ENCODE measurements around the gene SLC6A17. TPM values are rescaled to one million over a fixed set of nuclear protein-coding genes. Genes with fewer than 3 reads are reported as not detected.

The SLC6A17 gene
- total RNA-seq, 1 donor from 2014 or later = not detected

DNA sequence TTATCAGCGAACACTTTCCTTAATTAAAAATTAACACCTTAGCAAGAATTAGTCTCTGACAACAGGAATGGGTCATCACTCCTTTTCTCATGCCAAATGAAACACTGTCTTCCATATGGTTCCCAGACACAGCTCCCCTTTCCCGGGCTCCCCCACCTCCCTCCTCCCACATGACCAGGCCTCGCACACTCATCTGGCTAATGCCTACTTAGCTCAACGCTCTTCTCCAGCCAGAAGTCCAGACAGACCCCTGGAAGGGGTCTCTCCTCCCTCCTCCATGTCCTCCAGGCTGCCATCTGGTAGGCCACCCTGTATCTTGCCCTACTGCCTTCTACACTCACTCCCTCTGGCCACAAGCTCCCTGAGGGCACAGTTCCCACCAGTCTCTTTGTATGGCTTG is 99.7 kb downstream of the SLC6A17 start:
- ATAC-seq = no peak
- intact Hi-C loops (cut with DNase I) = no loop called here
- H3K36me3 ChIP-seq = no peaks in the 10 kb centered on the region
- no peaks in the 10 kb centered on the region for H3K27me3 ChIP-seq (ENCODE audit: low read depth)
- no peak overlapping the region for H3K4me3 ChIP-seq
- no peak for DNase-seq
- H3K9me3 ChIP-seq = no peaks in the 10 kb centered on the region
- TF ChIP-seq, protein P1, sequence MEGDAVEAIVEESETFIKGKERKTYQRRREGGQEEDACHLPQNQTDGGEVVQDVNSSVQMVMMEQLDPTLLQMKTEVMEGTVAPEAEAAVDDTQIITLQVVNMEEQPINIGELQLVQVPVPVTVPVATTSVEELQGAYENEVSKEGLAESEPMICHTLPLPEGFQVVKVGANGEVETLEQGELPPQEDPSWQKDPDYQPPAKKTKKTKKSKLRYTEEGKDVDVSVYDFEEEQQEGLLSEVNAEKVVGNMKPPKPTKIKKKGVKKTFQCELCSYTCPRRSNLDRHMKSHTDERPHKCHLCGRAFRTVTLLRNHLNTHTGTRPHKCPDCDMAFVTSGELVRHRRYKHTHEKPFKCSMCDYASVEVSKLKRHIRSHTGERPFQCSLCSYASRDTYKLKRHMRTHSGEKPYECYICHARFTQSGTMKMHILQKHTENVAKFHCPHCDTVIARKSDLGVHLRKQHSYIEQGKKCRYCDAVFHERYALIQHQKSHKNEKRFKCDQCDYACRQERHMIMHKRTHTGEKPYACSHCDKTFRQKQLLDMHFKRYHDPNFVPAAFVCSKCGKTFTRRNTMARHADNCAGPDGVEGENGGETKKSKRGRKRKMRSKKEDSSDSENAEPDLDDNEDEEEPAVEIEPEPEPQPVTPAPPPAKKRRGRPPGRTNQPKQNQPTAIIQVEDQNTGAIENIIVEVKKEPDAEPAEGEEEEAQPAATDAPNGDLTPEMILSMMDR (IDR thresholded peaks at IDR 0.05) = no peak
- no peak overlapping the region for H3K27ac ChIP-seq
- no peaks in the 10 kb centered on the region for H3K4me1 ChIP-seq

DNA sequence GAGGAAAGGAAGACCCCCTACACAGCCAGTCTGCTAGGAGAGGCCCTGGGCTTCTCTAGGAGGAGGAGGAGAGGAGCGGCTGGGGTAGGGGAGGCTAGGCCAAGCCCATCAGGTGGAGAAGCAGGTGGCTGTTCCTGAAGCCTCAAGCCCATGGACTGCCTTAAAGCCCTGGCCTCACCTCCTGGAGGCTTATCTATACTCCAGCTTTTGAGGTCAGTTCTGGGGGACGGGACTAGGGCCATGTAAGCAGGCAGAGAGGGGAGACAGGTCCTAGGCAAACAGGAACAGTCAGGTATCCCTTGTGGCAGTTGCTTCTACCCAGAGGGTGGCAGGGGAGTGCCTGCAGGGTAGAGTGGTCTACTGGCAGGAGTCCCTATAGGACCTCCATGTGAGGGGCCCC is 100.5 kb downstream of the SLC6A17 start:
- no peak overlapping the region for H3K4me3 ChIP-seq
- H3K4me1 ChIP-seq = no peaks in the 10 kb centered on the region
- H3K27me3 ChIP-seq (ENCODE audit: low read depth) = no peaks in the 10 kb centered on the region
- no peaks in the 10 kb centered on the region for H3K9me3 ChIP-seq
- ATAC-seq (no peak), DNase-seq (no peak)
- H3K36me3 ChIP-seq = no peaks in the 10 kb centered on the region
- TF ChIP-seq, protein P1 (IDR thresholded peaks at IDR 0.05) = no peak
- intact Hi-C loops (cut with DNase I) = no loop called here
- H3K27ac ChIP-seq = no peak overlapping the region

Other genes starting within 250 kb of the SLC6A17 start
- 64.3 TPM for gene CSF1, start 239.6 kb upstream of the SLC6A17 start, total RNA-seq
- gene AHCYL1, start 165.7 kb upstream of the SLC6A17 start, total RNA-seq = 83.9 TPM
- 36.5 TPM for gene STRIP1, start 115.9 kb upstream of the SLC6A17 start, total RNA-seq
- not detected for gene ALX3, start 79.8 kb upstream of the SLC6A17 start, total RNA-seq
- not detected for gene UBL4B, start 38.1 kb upstream of the SLC6A17 start, total RNA-seq
- 10.0 TPM for gene KCNC4, start 59.8 kb downstream of the SLC6A17 start, total RNA-seq
- gene RBM15, start 188.9 kb downstream of the SLC6A17 start, total RNA-seq = 23.3 TPM
- 9.6 TPM for gene SLC16A4, start 240.5 kb downstream of the SLC6A17 start, total RNA-seq